ENCODE measurements around the gene PRR13. TPM values are rescaled to one million over a fixed set of nuclear protein-coding genes. Genes with fewer than 3 reads are reported as not detected.

Gene PRR13
- total and polyA plus RNA-seq, 9 of the 15 experiments (the other 6 are each of a cell fraction or from before 2014, with no cell fraction given): 117 to 835 (median 285) TPM

GRCh38 chr12:53461591-53461990, 20.1 kb downstream of the PRR13 start (continued):
- TF ChIP-seq, protein P1, sequence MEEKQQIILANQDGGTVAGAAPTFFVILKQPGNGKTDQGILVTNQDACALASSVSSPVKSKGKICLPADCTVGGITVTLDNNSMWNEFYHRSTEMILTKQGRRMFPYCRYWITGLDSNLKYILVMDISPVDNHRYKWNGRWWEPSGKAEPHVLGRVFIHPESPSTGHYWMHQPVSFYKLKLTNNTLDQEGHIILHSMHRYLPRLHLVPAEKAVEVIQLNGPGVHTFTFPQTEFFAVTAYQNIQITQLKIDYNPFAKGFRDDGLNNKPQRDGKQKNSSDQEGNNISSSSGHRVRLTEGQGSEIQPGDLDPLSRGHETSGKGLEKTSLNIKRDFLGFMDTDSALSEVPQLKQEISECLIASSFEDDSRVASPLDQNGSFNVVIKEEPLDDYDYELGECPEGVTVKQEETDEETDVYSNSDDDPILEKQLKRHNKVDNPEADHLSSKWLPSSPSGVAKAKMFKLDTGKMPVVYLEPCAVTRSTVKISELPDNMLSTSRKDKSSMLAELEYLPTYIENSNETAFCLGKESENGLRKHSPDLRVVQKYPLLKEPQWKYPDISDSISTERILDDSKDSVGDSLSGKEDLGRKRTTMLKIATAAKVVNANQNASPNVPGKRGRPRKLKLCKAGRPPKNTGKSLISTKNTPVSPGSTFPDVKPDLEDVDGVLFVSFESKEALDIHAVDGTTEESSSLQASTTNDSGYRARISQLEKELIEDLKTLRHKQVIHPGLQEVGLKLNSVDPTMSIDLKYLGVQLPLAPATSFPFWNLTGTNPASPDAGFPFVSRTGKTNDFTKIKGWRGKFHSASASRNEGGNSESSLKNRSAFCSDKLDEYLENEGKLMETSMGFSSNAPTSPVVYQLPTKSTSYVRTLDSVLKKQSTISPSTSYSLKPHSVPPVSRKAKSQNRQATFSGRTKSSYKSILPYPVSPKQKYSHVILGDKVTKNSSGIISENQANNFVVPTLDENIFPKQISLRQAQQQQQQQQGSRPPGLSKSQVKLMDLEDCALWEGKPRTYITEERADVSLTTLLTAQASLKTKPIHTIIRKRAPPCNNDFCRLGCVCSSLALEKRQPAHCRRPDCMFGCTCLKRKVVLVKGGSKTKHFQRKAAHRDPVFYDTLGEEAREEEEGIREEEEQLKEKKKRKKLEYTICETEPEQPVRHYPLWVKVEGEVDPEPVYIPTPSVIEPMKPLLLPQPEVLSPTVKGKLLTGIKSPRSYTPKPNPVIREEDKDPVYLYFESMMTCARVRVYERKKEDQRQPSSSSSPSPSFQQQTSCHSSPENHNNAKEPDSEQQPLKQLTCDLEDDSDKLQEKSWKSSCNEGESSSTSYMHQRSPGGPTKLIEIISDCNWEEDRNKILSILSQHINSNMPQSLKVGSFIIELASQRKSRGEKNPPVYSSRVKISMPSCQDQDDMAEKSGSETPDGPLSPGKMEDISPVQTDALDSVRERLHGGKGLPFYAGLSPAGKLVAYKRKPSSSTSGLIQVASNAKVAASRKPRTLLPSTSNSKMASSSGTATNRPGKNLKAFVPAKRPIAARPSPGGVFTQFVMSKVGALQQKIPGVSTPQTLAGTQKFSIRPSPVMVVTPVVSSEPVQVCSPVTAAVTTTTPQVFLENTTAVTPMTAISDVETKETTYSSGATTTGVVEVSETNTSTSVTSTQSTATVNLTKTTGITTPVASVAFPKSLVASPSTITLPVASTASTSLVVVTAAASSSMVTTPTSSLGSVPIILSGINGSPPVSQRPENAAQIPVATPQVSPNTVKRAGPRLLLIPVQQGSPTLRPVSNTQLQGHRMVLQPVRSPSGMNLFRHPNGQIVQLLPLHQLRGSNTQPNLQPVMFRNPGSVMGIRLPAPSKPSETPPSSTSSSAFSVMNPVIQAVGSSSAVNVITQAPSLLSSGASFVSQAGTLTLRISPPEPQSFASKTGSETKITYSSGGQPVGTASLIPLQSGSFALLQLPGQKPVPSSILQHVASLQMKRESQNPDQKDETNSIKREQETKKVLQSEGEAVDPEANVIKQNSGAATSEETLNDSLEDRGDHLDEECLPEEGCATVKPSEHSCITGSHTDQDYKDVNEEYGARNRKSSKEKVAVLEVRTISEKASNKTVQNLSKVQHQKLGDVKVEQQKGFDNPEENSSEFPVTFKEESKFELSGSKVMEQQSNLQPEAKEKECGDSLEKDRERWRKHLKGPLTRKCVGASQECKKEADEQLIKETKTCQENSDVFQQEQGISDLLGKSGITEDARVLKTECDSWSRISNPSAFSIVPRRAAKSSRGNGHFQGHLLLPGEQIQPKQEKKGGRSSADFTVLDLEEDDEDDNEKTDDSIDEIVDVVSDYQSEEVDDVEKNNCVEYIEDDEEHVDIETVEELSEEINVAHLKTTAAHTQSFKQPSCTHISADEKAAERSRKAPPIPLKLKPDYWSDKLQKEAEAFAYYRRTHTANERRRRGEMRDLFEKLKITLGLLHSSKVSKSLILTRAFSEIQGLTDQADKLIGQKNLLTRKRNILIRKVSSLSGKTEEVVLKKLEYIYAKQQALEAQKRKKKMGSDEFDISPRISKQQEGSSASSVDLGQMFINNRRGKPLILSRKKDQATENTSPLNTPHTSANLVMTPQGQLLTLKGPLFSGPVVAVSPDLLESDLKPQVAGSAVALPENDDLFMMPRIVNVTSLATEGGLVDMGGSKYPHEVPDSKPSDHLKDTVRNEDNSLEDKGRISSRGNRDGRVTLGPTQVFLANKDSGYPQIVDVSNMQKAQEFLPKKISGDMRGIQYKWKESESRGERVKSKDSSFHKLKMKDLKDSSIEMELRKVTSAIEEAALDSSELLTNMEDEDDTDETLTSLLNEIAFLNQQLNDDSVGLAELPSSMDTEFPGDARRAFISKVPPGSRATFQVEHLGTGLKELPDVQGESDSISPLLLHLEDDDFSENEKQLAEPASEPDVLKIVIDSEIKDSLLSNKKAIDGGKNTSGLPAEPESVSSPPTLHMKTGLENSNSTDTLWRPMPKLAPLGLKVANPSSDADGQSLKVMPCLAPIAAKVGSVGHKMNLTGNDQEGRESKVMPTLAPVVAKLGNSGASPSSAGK (IDR thresholded peaks at IDR 0.05): no peak
- TF ChIP-seq RUNX1 (IDR thresholded peaks at IDR 0.05; ENCODE audit: low read depth): no peak
- no peak for TF ChIP-seq AFF1 (IDR thresholded peaks at IDR 0.05; ENCODE audit: low read depth in 1 of 2, partially characterized antibody in 2 of 2)
- no peak for TF ChIP-seq ZNF655 (CRISPR knock-in tag; IDR thresholded peaks at IDR 0.05)
- TF ChIP-seq, protein P2, sequence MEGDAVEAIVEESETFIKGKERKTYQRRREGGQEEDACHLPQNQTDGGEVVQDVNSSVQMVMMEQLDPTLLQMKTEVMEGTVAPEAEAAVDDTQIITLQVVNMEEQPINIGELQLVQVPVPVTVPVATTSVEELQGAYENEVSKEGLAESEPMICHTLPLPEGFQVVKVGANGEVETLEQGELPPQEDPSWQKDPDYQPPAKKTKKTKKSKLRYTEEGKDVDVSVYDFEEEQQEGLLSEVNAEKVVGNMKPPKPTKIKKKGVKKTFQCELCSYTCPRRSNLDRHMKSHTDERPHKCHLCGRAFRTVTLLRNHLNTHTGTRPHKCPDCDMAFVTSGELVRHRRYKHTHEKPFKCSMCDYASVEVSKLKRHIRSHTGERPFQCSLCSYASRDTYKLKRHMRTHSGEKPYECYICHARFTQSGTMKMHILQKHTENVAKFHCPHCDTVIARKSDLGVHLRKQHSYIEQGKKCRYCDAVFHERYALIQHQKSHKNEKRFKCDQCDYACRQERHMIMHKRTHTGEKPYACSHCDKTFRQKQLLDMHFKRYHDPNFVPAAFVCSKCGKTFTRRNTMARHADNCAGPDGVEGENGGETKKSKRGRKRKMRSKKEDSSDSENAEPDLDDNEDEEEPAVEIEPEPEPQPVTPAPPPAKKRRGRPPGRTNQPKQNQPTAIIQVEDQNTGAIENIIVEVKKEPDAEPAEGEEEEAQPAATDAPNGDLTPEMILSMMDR (IDR thresholded peaks at IDR 0.05 in 2 of 3, conservative IDR thresholded peaks at IDR 0.05 in 1 of 3; ENCODE audit: insufficient read depth in 2 of 3, low read depth in 1 of 3, low read length in 3 of 3): no peak
- no peak for TF ChIP-seq TAL1 (IDR thresholded peaks at IDR 0.05)
- TF ChIP-seq PURB (CRISPR knock-in tag; IDR thresholded peaks at IDR 0.05; ENCODE audit: low read depth): no peak
- TF ChIP-seq MAFF (IDR thresholded peaks at IDR 0.05; ENCODE audit: low read length): no peak
- no peak for TF ChIP-seq ZNF134 (CRISPR knock-in tag; conservative IDR thresholded peaks at IDR 0.05)

All from K562 (cell line).